Activated CD8-positive, alpha-beta memory T cell treated with anti-CD3 and anti-CD28 coated beads for 1 hour (primary cell): Measurements from ENCODE around the gene CAMTA1.

Experiments
- DNase-seq, 2 donors: peaks; one replicate each; pipeline ENCODE4 v3.0.0-alpha.2; 2020; ENCODE audit warnings: low read depth in 1 of 2; ENCODE audit errors: extremely low read depth in 1 of 2

Gene CAMTA1

DNA sequence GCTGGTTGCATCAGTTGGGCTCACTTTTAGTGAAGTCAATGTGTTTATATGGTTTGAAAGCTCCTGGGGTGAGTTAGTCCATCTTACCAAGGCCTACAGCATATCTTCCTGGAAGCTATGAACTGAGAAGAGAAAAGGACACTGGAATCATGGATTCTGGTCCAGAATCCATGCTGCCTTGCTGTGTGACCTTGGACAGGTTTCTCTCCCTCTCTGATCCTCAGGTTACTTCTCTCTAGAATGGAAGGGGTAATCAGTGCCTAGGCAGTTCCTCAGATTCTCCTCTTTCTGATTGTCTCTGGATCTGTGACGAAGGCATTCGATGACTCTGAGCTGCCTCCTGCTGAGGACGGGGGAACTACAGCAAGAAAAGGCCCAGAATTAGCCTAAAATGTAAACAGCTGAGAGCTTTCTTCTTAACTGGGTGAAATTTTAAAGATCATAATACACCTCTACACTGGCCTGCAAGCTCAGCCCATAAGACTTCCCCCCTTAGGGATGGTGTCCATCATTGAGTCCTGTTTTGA is 560.9 kb downstream of the CAMTA1 start:
- DNase-seq, result no peak

DNA sequence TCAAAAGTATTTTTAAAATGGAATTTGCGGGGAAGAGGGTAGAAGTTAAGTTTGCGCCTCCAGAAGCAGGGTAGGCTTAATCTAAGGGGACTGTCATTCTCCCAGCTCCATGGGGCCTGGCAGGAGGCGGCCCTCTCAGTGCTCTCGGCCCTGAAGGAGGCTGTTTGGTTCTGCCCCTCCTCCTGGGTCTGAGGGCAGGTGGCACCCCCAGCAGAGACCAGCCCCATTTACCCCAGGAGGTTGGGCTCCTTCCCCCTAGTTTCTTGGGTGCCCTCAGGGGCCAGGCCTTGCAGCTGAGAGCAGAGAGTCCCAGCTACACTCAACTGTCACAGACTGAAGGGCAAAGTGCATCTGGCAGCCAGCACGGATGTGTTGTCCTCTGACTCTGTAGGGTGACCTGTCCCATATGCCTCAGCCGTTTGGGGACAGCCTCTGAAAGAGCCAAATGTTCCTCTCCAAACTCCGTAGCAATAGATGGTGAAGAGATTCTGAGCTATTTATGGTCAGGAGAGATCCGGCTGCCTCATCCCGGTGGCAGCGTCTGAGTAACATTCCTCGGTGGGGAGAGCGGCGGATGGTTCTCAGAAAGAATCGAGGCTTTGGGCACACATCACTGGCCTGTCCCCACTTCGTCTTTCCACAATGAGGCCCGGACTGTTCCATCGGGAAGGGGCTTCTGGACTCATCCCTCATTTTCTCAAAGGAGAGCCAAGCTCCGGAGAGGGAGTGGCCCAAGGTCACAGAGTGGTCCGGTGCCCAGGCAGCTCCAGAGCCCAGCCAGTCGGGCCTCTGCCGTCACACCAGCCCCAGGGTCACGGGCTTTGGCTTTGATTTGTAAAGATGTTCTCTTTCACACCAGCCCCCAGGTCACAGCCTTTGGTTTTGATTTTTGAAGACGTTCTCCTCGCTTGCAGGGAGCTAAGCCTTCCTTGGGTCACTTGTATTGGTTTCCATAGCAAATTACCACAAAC is 561.6 kb downstream of the CAMTA1 start:
- DNase-seq, result no peak

GRCh38 chr1:7348073-7348472 is 562.8 kb downstream of the CAMTA1 start:
- no peak for DNase-seq

DNA sequence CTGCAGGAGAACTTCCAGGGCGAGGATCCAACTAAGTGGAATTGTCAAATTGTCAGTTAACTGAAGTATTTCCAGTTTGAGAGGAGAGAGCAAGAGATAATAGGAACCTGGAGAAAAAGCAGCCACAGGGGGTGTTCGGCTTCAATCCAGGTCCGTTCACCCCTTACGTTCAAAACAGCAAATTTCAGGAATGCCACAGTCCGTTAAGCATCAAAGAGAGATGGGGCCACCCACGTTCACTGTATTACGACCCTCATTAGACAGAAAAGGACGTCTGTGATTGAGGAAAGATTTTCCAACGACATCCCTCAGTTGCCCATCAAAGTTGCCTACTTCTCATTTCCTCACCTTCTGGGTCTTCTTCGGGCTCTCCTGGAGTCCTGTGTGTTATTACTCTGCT is 563.3 kb downstream of the CAMTA1 start:
- no peak for DNase-seq

- no peak for DNase-seq
Measured at GRCh38 chr1:7350804-7351203, 565.5 kb downstream of the CAMTA1 start.

DNA sequence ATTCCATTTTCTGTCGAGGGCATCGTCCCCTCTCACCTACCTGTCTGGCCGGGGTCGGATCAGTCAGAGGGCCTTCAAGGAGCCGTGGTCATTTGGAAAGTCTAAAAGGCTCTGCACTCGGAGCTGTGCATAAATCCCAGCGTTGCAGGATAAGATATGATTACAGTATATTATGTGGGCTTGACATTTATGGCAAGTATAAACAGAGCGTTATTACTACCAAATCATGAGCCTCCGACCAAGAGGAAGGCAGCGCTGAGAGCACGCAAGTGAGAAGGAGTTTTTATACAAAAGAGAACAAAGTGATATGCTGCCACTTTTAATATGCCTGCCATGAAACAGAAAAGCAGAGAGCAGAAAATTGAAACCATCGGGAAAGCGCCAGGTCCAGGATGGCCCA is 566.4 kb downstream of the CAMTA1 start:
- no peak for DNase-seq

DNA sequence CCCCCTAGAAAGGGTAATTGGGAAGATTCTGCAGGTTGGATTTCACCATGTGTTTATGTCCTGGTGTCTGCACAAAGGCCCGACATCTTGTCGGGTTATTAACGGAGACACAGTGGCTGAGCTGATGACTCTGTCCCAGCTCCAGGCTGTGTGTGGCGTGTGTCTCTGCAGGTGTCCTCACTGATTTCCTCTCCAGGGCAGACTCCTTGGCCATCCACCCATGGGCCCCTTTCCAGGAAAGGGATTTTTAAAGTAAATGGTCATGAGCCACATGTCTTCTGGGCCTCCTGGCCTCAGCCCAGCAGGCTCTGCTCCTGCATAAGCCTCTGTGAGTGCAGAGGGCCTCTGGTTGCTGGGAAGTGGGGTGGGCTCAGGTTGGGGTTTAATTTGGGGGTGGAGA is 567.1 kb downstream of the CAMTA1 start:
- no peak for DNase-seq

- no peak for DNase-seq
Measured at GRCh38 chr1:7352974-7353373, 567.7 kb downstream of the CAMTA1 start.

DNA sequence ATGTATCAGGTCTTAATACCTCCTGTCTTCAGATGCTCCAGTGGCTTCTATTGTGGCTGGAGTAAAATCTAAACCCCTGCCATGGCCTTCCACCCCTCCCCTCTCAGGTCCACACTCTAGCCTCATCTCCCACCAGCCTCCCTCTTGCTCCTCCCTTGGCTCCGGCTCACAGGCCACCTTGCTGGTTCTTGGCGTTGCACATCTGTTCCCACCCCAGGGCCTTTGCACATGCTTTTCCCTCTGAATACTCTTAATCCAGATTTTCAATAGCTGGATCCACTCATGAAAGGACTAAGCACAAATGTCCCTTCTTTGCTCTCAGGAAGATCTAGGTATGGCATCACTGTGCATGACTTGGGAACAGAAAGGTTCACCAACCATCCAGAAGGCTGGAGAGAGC is 570.4 kb downstream of the CAMTA1 start:
- no peak for DNase-seq

DNA sequence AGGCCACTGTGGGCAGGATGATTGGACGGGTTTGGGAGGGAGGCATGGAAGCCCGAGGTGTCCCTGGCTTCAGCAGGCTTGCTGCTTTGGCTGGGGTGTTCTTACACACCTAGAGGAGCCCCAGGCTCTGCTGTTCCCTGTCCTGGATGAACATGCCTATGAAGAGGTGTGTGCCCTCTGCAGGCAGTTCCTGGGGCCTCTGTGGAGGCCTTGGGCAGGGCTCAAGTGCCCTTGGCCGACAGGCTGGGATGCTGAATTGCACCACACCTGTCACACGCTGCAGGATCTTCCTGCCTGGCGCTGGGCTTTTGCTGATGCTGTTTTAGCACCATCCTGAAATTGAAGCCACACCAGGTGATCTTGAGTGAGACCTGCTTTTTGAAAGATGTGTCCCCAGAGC is 570.8 kb downstream of the CAMTA1 start:
- DNase-seq, result no peak

DNA sequence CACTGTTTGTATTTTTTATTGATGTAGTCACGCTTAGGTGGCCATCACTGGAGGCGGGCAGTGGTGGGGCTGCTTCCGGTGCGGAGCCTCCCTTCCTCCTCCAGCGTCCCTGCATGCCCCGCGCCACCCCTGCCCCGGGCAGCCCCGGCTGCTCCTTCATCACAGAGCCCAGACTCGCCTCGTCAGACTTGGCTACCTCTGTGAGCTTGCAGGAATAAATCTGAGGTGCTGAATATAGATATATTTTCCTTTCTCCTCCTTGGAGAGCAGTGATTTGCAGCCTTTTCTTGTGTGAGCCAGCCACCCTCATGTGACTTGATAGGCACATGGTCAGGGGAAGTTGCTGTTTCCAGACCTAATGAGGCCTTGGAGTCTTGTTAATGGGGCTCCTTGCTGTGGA is 573.2 kb downstream of the CAMTA1 start:
- DNase-seq, result no peak

GRCh38 chr1:7360526-7360925 is 575.3 kb downstream of the CAMTA1 start:
- no peak for DNase-seq

GRCh38 chr1:7362947-7363346 is 577.7 kb downstream of the CAMTA1 start:
- no peak for DNase-seq

- DNase-seq, result no peak
Measured at GRCh38 chr1:7363450-7363849, 578.2 kb downstream of the CAMTA1 start.

DNA sequence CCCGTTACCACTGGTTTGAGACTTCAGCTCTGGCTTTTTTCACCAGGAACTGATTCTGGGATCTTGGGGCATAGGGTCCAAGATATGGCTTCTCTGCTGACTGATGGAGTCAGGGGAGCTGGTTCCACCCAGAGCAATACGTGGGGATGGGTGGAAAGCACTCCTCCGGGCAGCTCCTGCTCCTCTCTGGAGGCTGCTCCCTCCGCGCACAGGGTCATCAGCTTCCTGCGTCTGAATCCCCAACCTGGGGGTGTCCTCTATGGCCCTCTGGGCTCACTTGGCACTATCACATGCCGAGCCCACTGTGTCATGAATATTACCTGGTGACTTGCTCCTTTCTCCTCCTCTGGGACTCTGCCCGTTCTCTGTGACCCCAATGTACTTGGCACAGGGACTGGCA is 580.5 kb downstream of the CAMTA1 start:
- DNase-seq, result no peak

DNA sequence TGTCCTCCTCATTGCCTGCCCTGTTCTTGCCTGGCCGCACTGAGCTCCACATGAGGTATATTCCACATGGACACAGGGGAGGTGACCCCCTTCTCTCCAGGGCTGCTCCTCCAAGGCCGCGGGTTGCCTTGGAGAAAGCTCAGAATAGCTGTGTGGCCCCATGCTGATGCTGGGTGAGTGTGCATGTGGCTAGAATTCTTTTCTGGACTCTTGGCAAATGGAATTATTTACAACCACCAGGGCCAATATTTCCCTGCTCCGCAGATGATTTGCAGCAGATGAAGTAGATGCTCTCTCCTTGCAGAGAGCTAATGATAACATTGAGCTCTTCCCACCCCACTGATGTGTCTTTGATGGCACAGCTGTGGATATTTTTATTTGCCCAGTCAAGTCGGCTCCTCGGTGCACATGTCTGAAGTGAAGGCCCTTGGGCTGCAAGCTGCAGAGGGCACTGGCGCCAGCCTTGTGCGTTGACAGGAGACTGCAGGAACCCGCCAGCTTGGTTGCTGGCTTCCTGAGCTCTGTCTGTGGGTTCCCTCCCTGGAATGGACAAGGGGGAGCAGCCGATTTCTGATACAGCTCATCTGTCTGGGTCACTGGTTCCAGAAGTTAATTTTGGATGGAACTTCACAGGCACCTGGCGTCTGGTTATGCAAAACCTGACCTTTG is 581.2 kb downstream of the CAMTA1 start:
- DNase-seq, result no peak

DNA sequence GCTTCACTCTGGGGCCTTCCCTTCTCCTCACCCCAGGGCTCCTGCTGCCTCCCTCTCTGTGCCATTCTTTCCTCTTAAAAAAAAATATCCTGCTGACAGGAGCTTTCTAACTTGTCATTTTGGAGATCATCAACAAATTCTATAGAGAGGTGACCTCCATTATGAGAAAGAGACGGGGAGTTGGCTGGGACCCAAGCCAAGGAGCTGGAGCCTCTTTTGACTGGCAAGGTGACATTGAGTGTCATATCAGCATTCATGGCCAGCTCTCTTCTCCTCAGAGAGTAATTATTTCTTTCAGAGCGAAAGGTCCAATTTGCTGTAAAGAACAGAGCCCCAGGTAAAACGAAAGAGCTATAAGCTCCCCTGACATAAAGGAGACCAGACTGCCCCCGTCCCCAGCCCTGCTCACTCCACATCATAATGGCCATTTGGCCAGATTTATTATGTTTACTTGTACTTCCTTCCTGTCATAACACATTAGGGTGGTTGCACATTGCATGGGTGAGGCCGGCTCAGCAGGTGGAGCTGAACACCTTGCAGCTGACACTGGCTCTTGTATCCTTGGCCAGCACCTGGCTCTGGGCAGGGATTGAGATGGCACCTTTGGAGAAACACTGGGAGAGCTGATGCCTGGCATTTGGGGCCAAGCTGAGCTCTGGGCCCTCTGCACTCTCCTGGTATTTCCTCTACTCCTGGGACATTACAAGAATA is 581.9 kb downstream of the CAMTA1 start:
- no peak for DNase-seq

GRCh38 chr1:7369866-7370265 is 584.6 kb downstream of the CAMTA1 start:
- no peak for DNase-seq

- no peak for DNase-seq
Measured at GRCh38 chr1:7371926-7372325, 586.7 kb downstream of the CAMTA1 start.

DNA sequence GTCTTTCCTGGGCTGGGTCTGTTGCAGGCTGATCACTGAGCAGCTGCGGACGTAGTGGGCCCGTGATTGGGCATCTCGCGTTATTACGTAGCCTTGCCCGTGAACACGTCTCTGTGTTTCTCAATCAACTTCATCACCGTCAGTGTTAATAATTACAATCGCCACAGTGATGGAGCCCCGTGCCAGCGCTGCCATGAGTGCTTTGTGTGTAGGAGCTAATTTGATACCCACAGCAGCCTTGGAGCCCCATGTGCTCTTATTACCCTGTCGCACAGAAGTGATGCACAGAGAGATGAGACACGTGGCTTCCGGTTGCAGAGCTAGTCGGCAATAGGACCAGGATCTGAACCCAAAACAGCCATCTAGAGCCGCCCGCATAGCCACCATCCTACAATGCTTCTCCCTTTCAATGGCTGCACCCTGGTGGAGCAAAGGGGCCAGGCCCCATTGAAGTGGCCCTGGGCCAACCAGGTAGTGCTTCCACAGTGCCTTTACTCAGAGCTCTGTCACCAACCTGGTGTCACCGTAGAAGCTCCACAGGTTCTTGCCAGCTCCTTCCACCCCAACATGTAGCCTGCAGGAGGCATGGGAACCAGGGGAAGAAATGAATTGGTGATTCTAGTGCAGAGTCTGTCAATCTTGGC is 587.3 kb downstream of the CAMTA1 start:
- DNase-seq, result no peak

DNA sequence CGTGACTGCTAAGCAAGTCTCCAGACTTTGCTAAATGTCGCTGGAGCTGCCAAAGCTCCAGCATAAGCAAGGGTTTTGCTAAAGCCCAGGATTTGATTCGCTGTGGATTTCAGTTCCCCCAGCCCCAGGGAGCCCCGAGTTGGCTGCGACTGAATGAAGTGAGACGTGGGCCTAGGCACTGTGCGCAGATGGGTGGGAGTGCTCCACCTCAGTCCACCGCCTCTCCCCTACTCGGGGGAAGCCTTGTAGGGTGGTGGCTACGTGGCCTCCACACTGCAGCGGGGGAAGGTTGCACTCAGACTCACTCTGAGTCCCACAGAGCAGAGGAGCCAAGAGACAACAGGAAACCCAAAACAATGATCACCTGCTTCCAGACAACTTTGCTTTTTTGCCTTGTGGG is 588.0 kb downstream of the CAMTA1 start:
- no peak for DNase-seq
